BE2C (cell line): ENCODE data around the gene BCO2.
A peak's percentile ranks its signal among the peaks of the same experiment; 100 is the strongest.

Experiments used
- DNase-seq: peaks from one replicate; pipeline ENCODE4 v3.0.0-alpha.2; 2020
- H3K27me3 ChIP-seq: fragments of 250-450 bp; sonication (Bioruptor Pico); 2 replicates; pipeline ENCODE4 v1.5.1; 2020; ENCODE audit warnings: mild to moderate bottlenecking
- H3K36me3 ChIP-seq: fragments of 250-450 bp; sonication (Bioruptor Pico); 2 replicates; pipeline ENCODE4 v1.5.1; 2020; ENCODE audit warnings: mild to moderate bottlenecking
- H3K4me1 ChIP-seq: fragments of 250-450 bp; sonication (Bioruptor Pico); 2 replicates; pipeline ENCODE4 v1.5.1; 2020
- H3K4me3 ChIP-seq: 2 replicates; pipeline ENCODE4 v1.5.1; 2011; ENCODE audit warnings: low read depth, low read length
- H3K9me3 ChIP-seq: fragments of 250-450 bp; sonication (Bioruptor Pico); 2 replicates; pipeline ENCODE4 v1.5.1; 2020
- TF ChIP-seq, protein P1 (sequence below): IDR thresholded peaks from 2 replicates; pipeline ENCODE4 v1.5.1; 2012; ENCODE audit warnings: mild to moderate bottlenecking, low read depth, low read length

Gene BCO2

DNA sequence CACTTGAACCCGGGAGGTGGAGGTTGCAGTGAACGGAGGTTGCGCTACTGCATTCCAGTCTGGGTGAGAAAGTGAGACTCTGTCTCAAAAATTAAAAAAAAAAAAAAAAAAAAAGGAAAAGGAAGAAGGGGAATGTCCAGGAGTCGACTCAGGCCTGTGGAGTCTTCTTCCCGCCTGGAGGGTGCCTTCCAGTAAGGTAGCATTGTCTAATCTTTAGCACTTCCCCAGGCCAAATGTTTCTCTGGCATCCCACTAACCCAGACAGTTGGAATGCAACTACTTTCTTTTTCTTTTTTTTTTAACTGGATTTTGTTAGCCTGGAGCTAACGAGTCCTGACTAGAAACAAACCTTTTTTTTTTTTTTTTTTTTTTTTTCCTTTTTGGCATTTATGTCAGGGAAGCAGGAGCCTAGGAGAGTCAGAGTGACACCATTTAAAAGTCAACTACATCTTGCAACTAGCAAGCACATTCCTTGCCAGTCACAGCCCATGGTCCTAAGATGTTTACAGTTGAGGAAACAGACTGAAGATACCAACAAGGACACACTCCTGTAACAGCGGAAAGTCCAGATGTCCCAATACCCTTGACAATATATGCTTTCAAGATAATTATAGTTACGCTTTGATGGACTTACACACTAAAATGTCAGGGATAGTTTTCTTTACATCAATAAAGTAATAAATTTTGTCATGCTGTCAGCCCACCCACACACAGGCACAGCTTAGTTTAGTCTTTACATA lies 74.7 kb downstream of the BCO2 start:
- no peak for DNase-seq
- Histone ChIP-seq H3K4me3 (no peak overlapping the region), H3K9me3 (no peaks in the 10 kb centered on the region; the same call in 1 of the 2 replicates), H3K27me3 (no peaks in the 10 kb centered on the region), H3K36me3 (no peaks in the 10 kb centered on the region), H3K4me1 (no peaks in the 10 kb centered on the region)
- TF ChIP-seq, protein P1, sequence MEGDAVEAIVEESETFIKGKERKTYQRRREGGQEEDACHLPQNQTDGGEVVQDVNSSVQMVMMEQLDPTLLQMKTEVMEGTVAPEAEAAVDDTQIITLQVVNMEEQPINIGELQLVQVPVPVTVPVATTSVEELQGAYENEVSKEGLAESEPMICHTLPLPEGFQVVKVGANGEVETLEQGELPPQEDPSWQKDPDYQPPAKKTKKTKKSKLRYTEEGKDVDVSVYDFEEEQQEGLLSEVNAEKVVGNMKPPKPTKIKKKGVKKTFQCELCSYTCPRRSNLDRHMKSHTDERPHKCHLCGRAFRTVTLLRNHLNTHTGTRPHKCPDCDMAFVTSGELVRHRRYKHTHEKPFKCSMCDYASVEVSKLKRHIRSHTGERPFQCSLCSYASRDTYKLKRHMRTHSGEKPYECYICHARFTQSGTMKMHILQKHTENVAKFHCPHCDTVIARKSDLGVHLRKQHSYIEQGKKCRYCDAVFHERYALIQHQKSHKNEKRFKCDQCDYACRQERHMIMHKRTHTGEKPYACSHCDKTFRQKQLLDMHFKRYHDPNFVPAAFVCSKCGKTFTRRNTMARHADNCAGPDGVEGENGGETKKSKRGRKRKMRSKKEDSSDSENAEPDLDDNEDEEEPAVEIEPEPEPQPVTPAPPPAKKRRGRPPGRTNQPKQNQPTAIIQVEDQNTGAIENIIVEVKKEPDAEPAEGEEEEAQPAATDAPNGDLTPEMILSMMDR: no peak

DNA sequence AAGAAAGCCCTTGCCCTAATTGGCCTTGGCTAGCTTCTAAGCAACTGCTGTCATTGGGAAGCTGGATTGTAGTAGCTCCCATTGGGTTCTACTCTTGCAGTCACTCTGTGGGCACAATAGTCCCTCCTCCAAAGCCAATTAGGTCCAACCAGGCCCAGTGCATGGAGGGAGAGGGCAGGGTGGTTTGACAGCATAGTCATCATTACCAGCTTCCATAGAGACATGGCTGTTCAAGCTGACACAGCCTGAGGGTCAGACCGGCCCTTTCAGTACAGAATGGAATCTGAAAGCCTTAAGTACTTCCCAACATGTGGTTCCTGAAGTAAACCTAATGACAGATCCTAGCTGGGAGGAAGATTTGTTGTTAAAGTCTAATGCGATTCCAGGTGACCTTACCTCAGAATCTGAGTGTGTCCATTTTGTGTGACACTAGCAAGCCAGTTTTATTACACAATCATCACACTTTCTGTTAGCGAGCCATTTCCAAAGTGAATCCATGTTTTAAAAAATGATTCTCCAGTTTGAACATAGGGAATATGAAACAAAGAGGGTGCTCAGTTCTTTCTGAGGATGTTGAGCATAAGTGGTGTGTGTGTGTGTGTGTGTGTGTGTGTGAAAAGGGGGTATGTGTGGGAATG lies 78.4 kb downstream of the BCO2 start:
- no peak for DNase-seq
- H3K36me3 ChIP-seq: no peaks in the 10 kb centered on the region
- no peak overlapping the region for H3K4me3 ChIP-seq
- TF ChIP-seq, protein P1: no peak
- H3K4me1 ChIP-seq: no peaks in the 10 kb centered on the region
- H3K27me3 ChIP-seq: no peaks in the 10 kb centered on the region
- no peaks in the 10 kb centered on the region; the same call in 1 of the 2 replicates for H3K9me3 ChIP-seq

DNA sequence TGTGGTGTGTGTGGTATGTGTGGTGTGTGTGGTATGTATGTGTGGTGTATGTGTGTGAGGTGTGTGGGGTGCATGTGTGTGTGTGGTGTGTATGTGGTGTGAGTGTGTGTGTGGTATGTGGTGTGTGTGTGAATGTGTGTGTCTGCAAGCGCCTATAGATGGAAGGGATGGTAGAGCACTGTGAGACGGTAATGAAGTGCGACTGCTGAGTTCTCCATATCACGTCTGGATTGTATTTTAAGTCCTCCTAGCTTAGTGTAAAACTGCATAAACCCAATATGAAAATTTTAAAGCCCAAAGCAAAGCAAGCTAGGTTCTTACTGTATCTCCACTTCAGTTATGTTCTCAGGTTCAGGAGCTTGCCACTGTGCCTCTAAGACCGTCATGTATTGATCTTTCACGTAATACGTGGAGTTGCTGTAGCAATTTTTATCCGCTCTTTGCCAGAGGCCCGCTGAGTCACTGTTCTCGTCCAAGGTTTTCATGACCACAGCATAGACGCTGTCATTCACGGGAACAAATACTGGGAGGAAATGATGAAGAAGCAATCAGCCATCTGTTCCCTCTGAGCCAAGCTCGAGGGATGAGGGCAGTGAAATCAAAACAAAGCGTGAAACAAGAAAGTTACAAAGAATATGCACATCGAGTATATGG lies 79.9 kb downstream of the BCO2 start:
- H3K9me3 ChIP-seq: no peaks in the 10 kb centered on the region; the same call in 1 of the 2 replicates
- TF ChIP-seq, protein P1: no peak
- no peak for DNase-seq
- H3K27me3 ChIP-seq: no peaks in the 10 kb centered on the region
- no peak overlapping the region for H3K4me3 ChIP-seq
- H3K4me1 ChIP-seq: no peaks in the 10 kb centered on the region
- H3K36me3 ChIP-seq: no peaks in the 10 kb centered on the region

DNA sequence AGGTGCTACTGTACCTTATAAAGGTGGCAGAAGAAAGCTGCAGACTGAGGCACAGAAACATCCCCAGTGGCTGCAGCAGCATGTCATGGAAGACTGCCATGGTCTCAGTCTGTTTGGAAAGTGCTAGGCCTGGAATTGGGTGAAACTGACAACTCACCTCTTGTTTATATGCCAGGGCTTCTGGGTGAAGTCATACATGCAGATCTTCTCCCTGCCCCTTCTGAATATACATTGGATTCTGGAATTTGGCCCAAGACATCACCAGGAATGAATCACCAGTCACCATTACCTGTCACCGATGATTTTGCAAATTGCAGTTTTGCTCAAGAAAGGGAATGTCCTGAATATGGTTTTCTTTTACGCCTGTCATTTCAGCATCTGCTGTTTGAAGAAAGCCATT lies 85.2 kb downstream of the BCO2 start, which contains the start of gene PLET1:
Gene PLET1 (minus strand): TSS at position 371 of the 400 bp plus-strand sequence. CDS start 271 bp downstream, at position 100.
- Histone ChIP-seq H3K4me1 (peaks cover 7% of the 10 kb centered on the region), H3K4me3 (no peak within 1 kb of the TSS), H3K36me3 (no peaks in the 10 kb centered on the region), H3K9me3 (no peaks in the 10 kb centered on the region; the same call in 1 of the 2 replicates), H3K27me3 (no peaks in the 10 kb centered on the region)
- DNase-seq: no peak
- TF ChIP-seq, protein P1: no peak

DNA sequence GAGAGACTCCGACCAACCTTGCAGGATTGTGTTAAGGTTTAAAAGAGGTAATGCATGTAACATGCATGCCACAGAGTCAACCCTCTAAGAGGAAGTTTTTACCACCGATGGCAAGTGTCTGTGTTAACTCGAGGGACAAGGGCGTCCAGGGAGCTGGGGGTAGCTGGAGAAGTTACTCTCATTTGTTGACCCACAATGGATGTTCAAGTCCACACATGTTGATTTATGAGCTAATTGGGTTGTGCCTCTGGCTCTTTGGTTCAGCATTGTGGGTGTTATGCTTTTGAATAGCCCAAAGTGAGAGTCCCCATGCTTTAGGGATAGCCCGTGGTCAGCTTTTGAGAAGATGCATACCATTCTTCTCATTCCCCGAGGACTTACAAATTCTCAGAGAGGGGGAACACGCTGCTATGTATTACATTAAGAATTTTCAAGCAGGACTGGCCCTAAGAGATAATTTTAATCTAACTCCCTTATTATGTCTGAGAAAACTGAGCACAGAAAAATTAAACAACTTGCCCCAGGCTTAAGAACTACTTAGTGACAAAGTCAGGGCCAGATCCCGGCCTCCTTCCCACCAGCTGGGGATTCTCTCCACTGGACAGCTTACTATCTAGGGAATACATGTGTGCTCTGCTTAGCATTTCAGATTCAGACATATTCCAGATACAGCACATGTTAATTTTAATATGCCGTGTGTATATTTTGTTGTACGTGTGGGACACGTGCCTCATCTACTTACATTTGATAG lies 90.5 kb downstream of the BCO2 start:
- peak; percentile 85 for DNase-seq
- Histone ChIP-seq H3K4me1 (peaks cover 22% of the 10 kb centered on the region), H3K36me3 (no peaks in the 10 kb centered on the region), H3K9me3 (no peaks in the 10 kb centered on the region), H3K27me3 (no peaks in the 10 kb centered on the region), H3K4me3 (no peak overlapping the region)
- TF ChIP-seq, protein P1: no peak
